ENCODE results near the gene MPP7. TPM values are rescaled to one million over a fixed set of nuclear protein-coding genes. Genes with fewer than 3 reads are reported as not detected.
"Not testable (repeated sequence)": the region's sequence is repeated elsewhere in the genome, so short reads cannot be mapped to it uniquely, and the experiment has no call there.

The MPP7 gene
- 10 to 100 TPM; 11.8 to 45.1 (median 24.3) TPM for total RNA-seq

- Histone ChIP-seq H3K4me1 (peaks cover 4 to 26% (median 7%) of the 10 kb centered on the region in 4 donors), H3K27me3 (no peaks in the 10 kb centered on the region), H3K4me3 (peak within 1 kb of the TSS; percentile 81 to 98 (median 94)), H3K36me3 (no peaks in the 10 kb centered on the region), H3K27ac (peak within 1 kb of the TSS; percentile 89 to 97 (median 92)), H3K9me3 (no peaks in the 10 kb centered on the region)
- ATAC-seq (ENCODE audit: low FRiP score in 2 of 2) (peak; percentile 99), DNase-seq (peak; percentile 98 to 99)
- TF ChIP-seq POLR2AphosphoS5 (IDR thresholded peaks at IDR 0.05) (peak; percentile 12 to 67), CTCF (IDR thresholded peaks at IDR 0.05) (peak; percentile 32 to 63 (median 59)), EP300 (IDR thresholded peaks at IDR 0.05) (no peak), POLR2A (IDR thresholded peaks at IDR 0.05) (peak in 3 of 4 donors; percentile 26 to 82 (median 70))
- WGBS, 2 donors: 0 to 1% methylated on average over 21 to 31 of the region's 80 CpGs
Observed at GRCh38 chr10:28302638-28303488, at the start of gene MPP7. Gene MPP7, minus strand, starts transcription at chr10:28303064. Its CDS starts 64,460 bp downstream, at chr10:28238604.

GRCh38 chr10:28349892-28350291, 47.0 kb upstream of the MPP7 start:
- no peak for ATAC-seq (ENCODE audit: low FRiP score in 2 of 2)
- 54 to 85% methylated on average over 3 of the region's 3 CpGs for WGBS, 2 donors
- H3K4me1 ChIP-seq: no peaks in the 10 kb centered on the region

GRCh38 chr10:28343987-28344895, 41.4 kb upstream of the MPP7 start:
- DNase-seq: no peak
- no peak for ATAC-seq (ENCODE audit: low FRiP score in 2 of 2)
- Histone ChIP-seq H3K4me1 (no peaks in the 10 kb centered on the region), H3K9me3 (peaks cover 0 to 3% (median 0%) of the 10 kb centered on the region in 4 donors), H3K4me3 (no peak overlapping the region), H3K36me3 (no peaks in the 10 kb centered on the region), H3K27ac (no peak overlapping the region), H3K27me3 (no peaks in the 10 kb centered on the region)
- no peak for TF ChIP-seq POLR2A (IDR thresholded peaks at IDR 0.05)
- WGBS, 2 donors: 77 to 81% methylated on average over 6 of the region's 6 CpGs

More at GRCh38 chr10:28349892-28350291, 47.0 kb upstream of the MPP7 start:
- Histone ChIP-seq H3K4me3 (no peak overlapping the region), H3K36me3 (no peaks in the 10 kb centered on the region), H3K9me3 (peaks cover 0 to 3% (median 0%) of the 10 kb centered on the region in 4 donors), H3K27ac (no peak overlapping the region), H3K27me3 (no peaks in the 10 kb centered on the region)
- no peak for DNase-seq
- no peak for TF ChIP-seq CTCF (IDR thresholded peaks at IDR 0.05)
- no peak for TF ChIP-seq POLR2A (IDR thresholded peaks at IDR 0.05)
- no peak for TF ChIP-seq EP300 (IDR thresholded peaks at IDR 0.05)
- no peak for TF ChIP-seq POLR2AphosphoS5 (IDR thresholded peaks at IDR 0.05)

GRCh38 chr10:28343252-28343651, 40.4 kb upstream of the MPP7 start:
- DNase-seq (no peak), ATAC-seq (ENCODE audit: low FRiP score in 2 of 2) (no peak)
- WGBS, 2 donors: 91 to 94% methylated on average over 2 of the region's 2 CpGs
- Histone ChIP-seq H3K4me1 (no peaks in the 10 kb centered on the region), H3K27me3 (no peaks in the 10 kb centered on the region), H3K27ac (no peak overlapping the region), H3K4me3 (no peak overlapping the region), H3K36me3 (no peaks in the 10 kb centered on the region), H3K9me3 (peaks cover 0 to 3% (median 0%) of the 10 kb centered on the region in 4 donors)
- TF ChIP-seq EP300 (IDR thresholded peaks at IDR 0.05): no peak
- no peak for TF ChIP-seq POLR2A (IDR thresholded peaks at IDR 0.05)
- no peak for TF ChIP-seq CTCF (IDR thresholded peaks at IDR 0.05)
- TF ChIP-seq POLR2AphosphoS5 (IDR thresholded peaks at IDR 0.05): no peak

- H3K4me3 ChIP-seq: not testable (repeated sequence)
- 92 to 94% methylated on average over 5 of the region's 5 CpGs for WGBS, 2 donors
Observed at GRCh38 chr10:28341679-28342078, 38.8 kb upstream of the MPP7 start.

More at GRCh38 chr10:28341679-28342078, 38.8 kb upstream of the MPP7 start:
- not testable (repeated sequence) for DNase-seq; H3K27ac ChIP-seq; ATAC-seq (ENCODE audit: low FRiP score in 2 of 2); H3K36me3 ChIP-seq; H3K9me3 ChIP-seq; H3K4me1 ChIP-seq; H3K27me3 ChIP-seq

Data from upper lobe of left lung (tissue), 6 donors.